H9 (cell line): ENCODE results near the gene AK5. TPM values are rescaled to one million over a fixed set of nuclear protein-coding genes. Genes with fewer than 3 reads are reported as not detected.

Source experiments
- DNase-seq: peaks from one replicate; pipeline ENCODE4 v3.0.0-alpha.2; 2017
- H2AFZ ChIP-seq: one replicate; pipeline ENCODE4 v1.6.1; 2013; ENCODE audit warnings: mild to moderate bottlenecking, low read length, control low read depth, moderate library complexity
- H2AK5ac ChIP-seq: 2 replicates; pipeline ENCODE4 v1.6.1; 2013; ENCODE audit warnings: low read length, control low read depth, mixed read lengths; ENCODE audit not compliant: insufficient read length
- H2BK120ac ChIP-seq: one replicate; pipeline ENCODE4 v1.6.1; 2013; ENCODE audit warnings: low read depth, mild to moderate bottlenecking, low read length, control low read depth, inconsistent platforms; ENCODE audit not compliant: poor library complexity, severe bottlenecking
- H2BK12ac ChIP-seq: 2 replicates; pipeline ENCODE4 v1.6.1; 2013; ENCODE audit warnings: low read length, control low read depth, mixed read lengths, low read depth; ENCODE audit not compliant: insufficient read length
- H2BK15ac ChIP-seq: 2 replicates; pipeline ENCODE4 v1.6.1; 2013; ENCODE audit warnings: low read depth, low read length, control low read depth
- H2BK20ac ChIP-seq: one replicate; pipeline ENCODE4 v1.6.1; 2013; ENCODE audit warnings: low read depth, mild to moderate bottlenecking, low read length, control low read depth, inconsistent platforms; ENCODE audit not compliant: poor library complexity, severe bottlenecking
- H2BK5ac ChIP-seq: 2 replicates; pipeline ENCODE4 v1.6.1; 2013; ENCODE audit warnings: low read length, control low read depth, mixed read lengths; ENCODE audit not compliant: insufficient read length
- H3K14ac ChIP-seq: 2 replicates; pipeline ENCODE4 v1.6.1; 2013; ENCODE audit warnings: low read length, control low read depth; ENCODE audit not compliant: insufficient read depth
- H3K18ac ChIP-seq: 2 replicates; pipeline ENCODE4 v1.6.1; 2013; ENCODE audit warnings: low read depth, mild to moderate bottlenecking, mixed read lengths, low read length, control low read depth; ENCODE audit not compliant: insufficient read length
- H3K23ac ChIP-seq: 2 replicates; pipeline ENCODE4 v1.6.1; 2013; ENCODE audit warnings: low read length, control low read depth, mixed read lengths, low read depth; ENCODE audit not compliant: insufficient read length
- H3K23me2 ChIP-seq: 2 replicates; pipeline ENCODE4 v1.6.1; 2013; ENCODE audit warnings: low read depth, mild to moderate bottlenecking, mixed read lengths, low read length, control low read depth; ENCODE audit not compliant: insufficient read length, poor library complexity, severe bottlenecking
- H3K27ac ChIP-seq: 2 replicates; pipeline ENCODE4 v1.5.1; 2013; ENCODE audit warnings: low read length, control low read depth, mixed read lengths, low read depth; ENCODE audit not compliant: insufficient read length
- H3K27me3 ChIP-seq: 2 replicates; pipeline ENCODE4 v1.6.1; 2013; ENCODE audit warnings: low read length, control low read depth, inconsistent platforms; ENCODE audit not compliant: insufficient read depth
- H3K4ac ChIP-seq: 2 replicates; pipeline ENCODE4 v1.6.1; 2013; ENCODE audit warnings: low read depth, mild to moderate bottlenecking, control low read depth, inconsistent platforms, low read length, moderate library complexity
- H3K4me1 ChIP-seq: 2 replicates; pipeline ENCODE4 v1.6.1; 2013; ENCODE audit warnings: low read length, control low read depth, inconsistent platforms; ENCODE audit not compliant: insufficient read depth
- H3K4me2 ChIP-seq: 2 replicates; pipeline ENCODE4 v1.6.1; 2013; ENCODE audit warnings: low read length, control low read depth, mixed read lengths; ENCODE audit not compliant: insufficient read length, insufficient read depth
- H3K56ac ChIP-seq: 2 replicates; pipeline ENCODE4 v1.6.1; 2013; ENCODE audit warnings: low read depth, mild to moderate bottlenecking, mixed read lengths, low read length, control low read depth; ENCODE audit not compliant: insufficient read length
- H3K79me1 ChIP-seq: 2 replicates; pipeline ENCODE4 v1.6.1; 2013; ENCODE audit warnings: low read depth, mild to moderate bottlenecking, moderate library complexity, low read length, control low read depth, inconsistent platforms; ENCODE audit not compliant: insufficient read depth, poor library complexity, severe bottlenecking
- H3K79me2 ChIP-seq: 2 replicates; pipeline ENCODE4 v1.6.1; 2013; ENCODE audit warnings: low read length, control low read depth, inconsistent platforms; ENCODE audit not compliant: insufficient read depth
- H3K9ac ChIP-seq: 2 replicates; pipeline ENCODE4 v1.6.1; 2013; ENCODE audit warnings: low read length, control low read depth, mixed read lengths; ENCODE audit not compliant: insufficient read length; ENCODE audit errors: extremely low read depth
- H3K9me3 ChIP-seq: one replicate; pipeline ENCODE4 v1.6.1; 2013; ENCODE audit warnings: low read depth, low read length, inconsistent platforms; ENCODE audit not compliant: control insufficient read depth
- H3T11ph ChIP-seq: one replicate; pipeline ENCODE4 v1.6.1; 2013; ENCODE audit warnings: mild to moderate bottlenecking, low read length, control low read depth, inconsistent platforms
- H4K20me1 ChIP-seq: one replicate; pipeline ENCODE4 v1.6.1; 2013; ENCODE audit not compliant: control insufficient read depth, insufficient read length, insufficient read depth
- H4K5ac ChIP-seq: 2 replicates; pipeline ENCODE4 v1.6.1; 2013; ENCODE audit warnings: low read depth, mild to moderate bottlenecking, mixed read lengths, low read length, control low read depth; ENCODE audit not compliant: insufficient read length
- H4K8ac ChIP-seq: replicated peaks from 2 replicates; pipeline ENCODE4 v1.6.1; 2013; ENCODE audit warnings: low read length, control low read depth, mixed read lengths, low read depth; ENCODE audit not compliant: insufficient read length
- H4K91ac ChIP-seq: 2 replicates; pipeline ENCODE4 v1.6.1; 2013; ENCODE audit warnings: low read depth, mild to moderate bottlenecking, moderate library complexity, mixed read lengths, low read length, control low read depth; ENCODE audit not compliant: insufficient read length
- H3K27ac Mint-ChIP-seq, 3 experiments: 2 replicates in 2 of 3; 3 replicates in 1 of 3; pipeline ENCODE4 v1.8.0; 2020 to 2021; ENCODE audit warnings: mixed read lengths in 3 of 3, mild to moderate bottlenecking in 1 of 3, moderate library complexity in 1 of 3
- H3K27me3 Mint-ChIP-seq: 2 replicates; pipeline ENCODE4 v1.8.0; 2021; ENCODE audit warnings: low read depth, mild to moderate bottlenecking, moderate library complexity, mixed read lengths
- H3K36me3 Mint-ChIP-seq, 3 experiments: 2 replicates in 2 of 3; 3 replicates in 1 of 3; pipeline ENCODE4 v1.8.0; 2020 to 2021; ENCODE audit warnings: low read depth in 3 of 3, mixed read lengths in 3 of 3; ENCODE audit not compliant: insufficient read depth in 1 of 3
- H3K4me1 Mint-ChIP-seq, 2 experiments: 2 replicates each; pipeline ENCODE4 v1.8.0; 2020; ENCODE audit warnings: mixed read lengths in 2 of 2
- H3K4me3 Mint-ChIP-seq, 2 experiments: 2 replicates in 1 of 2; 3 replicates in 1 of 2; pipeline ENCODE4 v1.8.0; 2020 to 2021; ENCODE audit warnings: mild to moderate bottlenecking in 2 of 2, mixed read lengths in 2 of 2, moderate library complexity in 1 of 2
- H3K9me3 Mint-ChIP-seq, 2 experiments: 2 replicates in 1 of 2; 3 replicates in 1 of 2; pipeline ENCODE4 v1.8.0; 2020; ENCODE audit warnings: mild to moderate bottlenecking in 2 of 2, mixed read lengths in 2 of 2, moderate library complexity in 1 of 2
- WGBS: extraction: QIAGEN DNeasy Blood & Tissue Kit; methylation state at CpG from one replicate; pipeline ENCODE4 v1.1.7; 2013; ENCODE audit warnings: missing lambda C conversion rate, low lambda C conversion rate, mixed read lengths; ENCODE audit not compliant: insufficient read length; ENCODE audit errors: extremely low coverage; 5-methylcytosine and 5-hydroxymethylcytosine counted together
- total RNA-seq: library from RNA; stranded (reverse); gene quantifications from 2 replicates; pipeline ENCODE4 v1.2.1, GENCODE V29; 2021
- TF ChIP-seq, protein P1 (sequence below): fragments of 200-600 bp; sonication (generic); conservative IDR thresholded peaks from 3 replicates; pipeline ENCODE4 v1.8.0; 2021; ENCODE audit warnings: antibody characterized with exemption, mild to moderate bottlenecking

AK5 gene
- total RNA-seq, 1 experiment from 2014 or later = 2.5 TPM

GRCh38 chr1:77316966-77317365 lies 35.1 kb downstream of the AK5 start:
- H2AK5ac ChIP-seq = no peak overlapping the region
- no peak overlapping the region for H4K8ac ChIP-seq
- H2BK12ac ChIP-seq = no peak overlapping the region
- H4K91ac ChIP-seq = no peak overlapping the region
- H2BK120ac ChIP-seq = no peak overlapping the region
- no peaks in the 10 kb centered on the region for H3K9me3 ChIP-seq
- no peaks in the 10 kb centered on the region for H4K20me1 ChIP-seq
- H3K4me1 ChIP-seq = no peaks in the 10 kb centered on the region
- no peak overlapping the region for H3K14ac ChIP-seq
- H3K27ac ChIP-seq = no peak overlapping the region
- no CpG with 5 or more reads among the region's 3 CpGs for WGBS
- H3K4me2 ChIP-seq = no peak overlapping the region
- H3K56ac ChIP-seq = no peak overlapping the region
- no peak overlapping the region for H2BK15ac ChIP-seq
- Mint-ChIP-seq H3K27me3 (no peaks in the 10 kb centered on the region), H3K27ac (no peak overlapping the region), H3K9me3 (no peaks in the 10 kb centered on the region), H3K4me1 (peaks cover under 1 to 7% of the 10 kb centered on the region in 2 experiments; a peak in 3 of 4 replicates), H3K4me3 (no peak overlapping the region), H3K36me3 (no peaks in the 10 kb centered on the region)
- H3T11ph ChIP-seq = no peak overlapping the region
- H3K4ac ChIP-seq = no peak overlapping the region
- H4K5ac ChIP-seq = no peak overlapping the region
- TF ChIP-seq, protein P1, sequence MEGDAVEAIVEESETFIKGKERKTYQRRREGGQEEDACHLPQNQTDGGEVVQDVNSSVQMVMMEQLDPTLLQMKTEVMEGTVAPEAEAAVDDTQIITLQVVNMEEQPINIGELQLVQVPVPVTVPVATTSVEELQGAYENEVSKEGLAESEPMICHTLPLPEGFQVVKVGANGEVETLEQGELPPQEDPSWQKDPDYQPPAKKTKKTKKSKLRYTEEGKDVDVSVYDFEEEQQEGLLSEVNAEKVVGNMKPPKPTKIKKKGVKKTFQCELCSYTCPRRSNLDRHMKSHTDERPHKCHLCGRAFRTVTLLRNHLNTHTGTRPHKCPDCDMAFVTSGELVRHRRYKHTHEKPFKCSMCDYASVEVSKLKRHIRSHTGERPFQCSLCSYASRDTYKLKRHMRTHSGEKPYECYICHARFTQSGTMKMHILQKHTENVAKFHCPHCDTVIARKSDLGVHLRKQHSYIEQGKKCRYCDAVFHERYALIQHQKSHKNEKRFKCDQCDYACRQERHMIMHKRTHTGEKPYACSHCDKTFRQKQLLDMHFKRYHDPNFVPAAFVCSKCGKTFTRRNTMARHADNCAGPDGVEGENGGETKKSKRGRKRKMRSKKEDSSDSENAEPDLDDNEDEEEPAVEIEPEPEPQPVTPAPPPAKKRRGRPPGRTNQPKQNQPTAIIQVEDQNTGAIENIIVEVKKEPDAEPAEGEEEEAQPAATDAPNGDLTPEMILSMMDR = no peak
- no peaks in the 10 kb centered on the region for H3K27me3 ChIP-seq
- no peaks in the 10 kb centered on the region for H3K79me1 ChIP-seq
- H3K9ac ChIP-seq = no peak overlapping the region
- no peak overlapping the region for H2AFZ ChIP-seq
- no peaks in the 10 kb centered on the region for H3K23me2 ChIP-seq
- H2BK5ac ChIP-seq = no peak overlapping the region
- DNase-seq = no peak
- H3K79me2 ChIP-seq = no peaks in the 10 kb centered on the region
- H3K23ac ChIP-seq = no peak overlapping the region
- no peak overlapping the region for H3K18ac ChIP-seq
- H2BK20ac ChIP-seq = no peak overlapping the region
